IMR-90 (cell line): Measurements from ENCODE around the gene CEP162. TPM values are rescaled to one million over a fixed set of nuclear protein-coding genes. Genes with fewer than 3 reads are reported as not detected.

ENCODE experiments used
- ATAC-seq: fragments of 200-7000 bp; cut with Tn5 transposase; 2 replicates; pipeline ENCODE4 v1.9.1; 2020; ENCODE audit warnings: low read depth, mild to moderate bottlenecking, moderate library complexity
- BruUV-seq: library from RNA; stranded (reverse); fragments of 400-500 nt; replicated peaks from 2 replicates; lab custom pipeline; 2021; lab: Mats Ljungman, UMichigan
- CTCF ChIA-PET: fragments of 300-600 bp; formaldehyde crosslinking; extraction: SDS; loops from one replicate; lab custom pipeline; 2021; ENCODE audit warnings: antibody characterized with exemption; lab: Yijun Ruan, JAX
- POLR2A ChIA-PET: fragments of 300-600 bp; sonication (Branson Sonifier 250); formaldehyde crosslinking; loops from one replicate; lab custom pipeline; 2022; ENCODE audit warnings: antibody characterized with exemption; ENCODE audit not compliant: unreplicated experiment; lab: Charles Lee
- DNase-seq: peaks from one replicate; pipeline ENCODE4 v3.0.0; 2013
- H2AFZ ChIP-seq: replicated peaks from 2 replicates; pipeline ENCODE3; 2013; ENCODE audit warnings: low read length, mild to moderate bottlenecking; ENCODE audit not compliant: poor library complexity
- H2AK5ac ChIP-seq: 2 replicates; pipeline ENCODE4 v1.6.1; 2013; ENCODE audit warnings: low read depth, low read length, inconsistent platforms
- H2AK9ac ChIP-seq: replicated peaks from 2 replicates; pipeline ENCODE3; 2013; ENCODE audit warnings: mild to moderate bottlenecking, low read depth, low read length, moderate library complexity; ENCODE audit not compliant: poor library complexity
- H2BK120ac ChIP-seq: 2 replicates; pipeline ENCODE4 v1.6.1; 2013; ENCODE audit warnings: low read depth, low read length, inconsistent platforms
- H2BK15ac ChIP-seq: 3 replicates; pipeline ENCODE4 v1.6.1; 2013; ENCODE audit warnings: low read depth, low read length, inconsistent platforms
- H2BK20ac ChIP-seq: 2 replicates; pipeline ENCODE4 v1.6.1; 2013; ENCODE audit warnings: low read depth, mild to moderate bottlenecking, inconsistent platforms, low read length, moderate library complexity
- H2BK5ac ChIP-seq: 2 replicates; pipeline ENCODE4 v1.6.1; 2013; ENCODE audit warnings: mild to moderate bottlenecking, low read depth, low read length, inconsistent platforms; ENCODE audit not compliant: poor library complexity, severe bottlenecking
- H3K14ac ChIP-seq: replicated peaks from 2 replicates; pipeline ENCODE4 v1.6.1; 2013; ENCODE audit warnings: low read depth, low read length, inconsistent platforms
- H3K18ac ChIP-seq: 2 replicates; pipeline ENCODE4 v1.6.1; 2013; ENCODE audit warnings: low read depth, low read length, control low read depth
- H3K23ac ChIP-seq: 2 replicates; pipeline ENCODE4 v1.6.1; 2013; ENCODE audit warnings: low read depth, low read length, inconsistent platforms
- H3K27ac ChIP-seq: 2 replicates; pipeline ENCODE4 v1.5.1; 2013; ENCODE audit warnings: mild to moderate bottlenecking, control low read depth, low read length; ENCODE audit not compliant: insufficient read depth
- H3K27me3 ChIP-seq: 2 replicates; pipeline ENCODE4 v1.6.1; 2013; ENCODE audit warnings: low read length; ENCODE audit not compliant: control insufficient read depth, insufficient read depth
- H3K36me3 ChIP-seq: 2 replicates; pipeline ENCODE4 v1.6.1; 2013; ENCODE audit warnings: low read length, mixed read lengths; ENCODE audit not compliant: control insufficient read depth, insufficient read depth
- H3K4ac ChIP-seq: 2 replicates; pipeline ENCODE4 v1.6.1; 2013; ENCODE audit warnings: low read depth, low read length, inconsistent platforms
- H3K4me1 ChIP-seq: 2 replicates; pipeline ENCODE4 v1.6.1; 2013; ENCODE audit warnings: low read length, mixed read lengths; ENCODE audit not compliant: control insufficient read depth, insufficient read depth
- H3K4me2 ChIP-seq: 2 replicates; pipeline ENCODE4 v1.6.1; 2013; ENCODE audit warnings: low read depth, mild to moderate bottlenecking, control low read depth, low read length, moderate library complexity
- H3K4me3 ChIP-seq: 2 replicates; pipeline ENCODE4 v1.5.1; 2013; ENCODE audit warnings: low read depth, mild to moderate bottlenecking, control low read depth, low read length, moderate library complexity; ENCODE audit not compliant: insufficient read depth
- H3K56ac ChIP-seq: 2 replicates; pipeline ENCODE4 v1.6.1; 2013; ENCODE audit warnings: low read length, inconsistent platforms; ENCODE audit not compliant: insufficient read depth; ENCODE audit errors: extremely low read depth
- H3K79me1 ChIP-seq, 2 experiments: 2 replicates each; pipeline ENCODE4 v1.6.1; 2013; ENCODE audit warnings: low read length in 2 of 2, inconsistent platforms in 1 of 2, low read depth in 1 of 2
- H3K9ac ChIP-seq: 2 replicates; pipeline ENCODE4 v1.6.1; 2013; ENCODE audit warnings: low read depth, low read length, control low read depth
- H3K9me1 ChIP-seq: 2 replicates; pipeline ENCODE4 v1.6.1; 2013; ENCODE audit warnings: low read length, inconsistent platforms; ENCODE audit not compliant: insufficient read depth
- H3K9me3 ChIP-seq: 2 replicates; pipeline ENCODE4 v1.6.1; 2013; ENCODE audit warnings: low read length; ENCODE audit not compliant: control insufficient read depth, insufficient read depth
- H4K20me1 ChIP-seq: 2 replicates; pipeline ENCODE4 v1.6.1; 2013; ENCODE audit warnings: low read length, inconsistent platforms; ENCODE audit not compliant: insufficient read depth
- H4K5ac ChIP-seq: 2 replicates; pipeline ENCODE4 v1.6.1; 2013; ENCODE audit warnings: mild to moderate bottlenecking, low read depth, low read length, control low read depth
- H4K8ac ChIP-seq, 2 experiments: 2 replicates each; pipeline ENCODE4 v1.6.1; 2013; ENCODE audit warnings: low read depth in 2 of 2, low read length in 2 of 2, control low read depth in 1 of 2, inconsistent platforms in 1 of 2
- H4K91ac ChIP-seq: 2 replicates; pipeline ENCODE4 v1.6.1; 2013; ENCODE audit warnings: low read depth, low read length, inconsistent platforms; ENCODE audit not compliant: insufficient read depth
- BHLHE40 ChIP-seq: fragments of 150-350 bp; IDR thresholded peaks from 2 replicates; pipeline ENCODE4 v1.6.1; 2016; ENCODE audit warnings: mild to moderate bottlenecking, low read depth, low read length
- CEBPB ChIP-seq: IDR thresholded peaks from 2 replicates; pipeline ENCODE4 v1.6.1; 2012; ENCODE audit warnings: low read depth, low read length, improper control_type of control experiment
- CHD1 ChIP-seq: IDR thresholded peaks from 2 replicates; pipeline ENCODE4 v1.6.1; 2012; ENCODE audit warnings: low read depth, low read length, improper control_type of control experiment
- ELK1 ChIP-seq: fragments of 150-350 bp; IDR thresholded peaks from 2 replicates; pipeline ENCODE4 v1.6.1; 2016; ENCODE audit warnings: low read depth, mild to moderate bottlenecking, low read length, moderate library complexity, borderline replicate concordance
- FOS ChIP-seq: fragments of 150-350 bp; IDR thresholded peaks from 2 replicates; pipeline ENCODE4 v1.6.1; 2016; ENCODE audit warnings: low read depth, low read length
- MAFK ChIP-seq: IDR thresholded peaks from 2 replicates; pipeline ENCODE4 v1.6.1; 2012; ENCODE audit warnings: low read depth, low read length, improper control_type of control experiment
- MAZ ChIP-seq: IDR thresholded peaks from 2 replicates; pipeline ENCODE4 v1.6.1; 2012; ENCODE audit warnings: low read depth, mild to moderate bottlenecking, low read length, improper control_type of control experiment, moderate library complexity, borderline replicate concordance
- MXI1 ChIP-seq: IDR thresholded peaks from 2 replicates; pipeline ENCODE4 v1.6.1; 2012; ENCODE audit warnings: low read depth, mild to moderate bottlenecking, low read length, moderate library complexity, borderline replicate concordance
- NFE2L2 ChIP-seq: fragments of 150-350 bp; IDR thresholded peaks from 2 replicates; pipeline ENCODE4 v1.6.1; 2016; ENCODE audit warnings: low read depth, mild to moderate bottlenecking, low read length
- RCOR1 ChIP-seq: IDR thresholded peaks from 2 replicates; pipeline ENCODE4 v1.6.1; 2012; ENCODE audit warnings: mild to moderate bottlenecking, low read length, improper control_type of control experiment; ENCODE audit not compliant: insufficient replicate concordance
- SMC3 ChIP-seq: fragments of 150-350 bp; IDR thresholded peaks from 2 replicates; pipeline ENCODE4 v1.6.1; 2016; ENCODE audit warnings: low read depth, mild to moderate bottlenecking, antibody characterized with exemption, low read length, moderate library complexity
- USF2 ChIP-seq: fragments of 150-350 bp; IDR thresholded peaks from 2 replicates; pipeline ENCODE4 v1.6.1; 2017; ENCODE audit warnings: mild to moderate bottlenecking, antibody characterized with exemption, low read length, low read depth
- WGBS, 2 experiments: methylation state at CpG; one replicate each; pipeline versions ENCODE4 v1.1.5 to v1.1.7; 2013; ENCODE audit warnings: missing lambda C conversion rate in 2 of 2; ENCODE audit not compliant: insufficient read length in 1 of 2; ENCODE audit errors: extremely low coverage in 2 of 2; 5-methylcytosine and 5-hydroxymethylcytosine counted together
- dilution Hi-C: fragments of 300-500 bp; cut with HindIII; formaldehyde crosslinking; loops from one replicate; pipeline ENCODE4 v1.14.3; 2018; ENCODE audit warnings: low sequenced_read_pairs; ENCODE audit not compliant: unreplicated experiment
- in situ Hi-C: fragments of 300-500 bp; cut with MboI; formaldehyde crosslinking; loops from 3 replicates; pipeline ENCODE4 v1.14.3; 2019; ENCODE audit warnings: low sequenced_read_pairs, inconsistent platforms, mixed read lengths
- intact Hi-C: fragments of 100-400 bp; cut with micrococcal nuclease; formaldehyde crosslinking; loops from 2 replicates; pipeline ENCODE4 v1.10.0; 2022
- polyA plus RNA-seq, 3 experiments: library from polyadenylated mRNA; depleted of rRNA; stranded (reverse); fragments of >200 nt; gene quantifications; 2 replicates each; pipeline ENCODE4 v1.2.3, GENCODE V29; 2012; ENCODE audit warnings: low replicate concordance in 1 of 3
- total RNA-seq: library from RNA; depleted of rRNA; stranded (reverse); fragments of >200 nt; gene quantifications from 2 replicates; pipeline ENCODE4 v1.2.3, GENCODE V29; 2012

CEP162 gene
- total and polyA plus RNA-seq, 2 of the 4 experiments (the other 2 are of a cell fraction): 1.2 to 1.6 TPM

GRCh38 chr6:84272298-84272697 is 44.9 kb upstream of the CEP162 start:
- Histone ChIP-seq H3K9me3 (no peaks in the 10 kb centered on the region), H2AK9ac (no peak overlapping the region), H3K79me1 (no peaks in the 10 kb centered on the region), H3K14ac (no peak overlapping the region), H3K4ac (no peak overlapping the region), H3K4me3 (no peak overlapping the region), H3K9me1 (no peaks in the 10 kb centered on the region), H3K56ac (no peak overlapping the region), H2BK15ac (no peak overlapping the region), H2BK20ac (no peak overlapping the region), H3K23ac (no peak overlapping the region), H3K9ac (no peak overlapping the region), H2AK5ac (no peak overlapping the region), H3K4me1 (no peaks in the 10 kb centered on the region), H3K27ac (no peak overlapping the region), H4K20me1 (no peaks in the 10 kb centered on the region), H4K91ac (no peak overlapping the region), H2BK5ac (no peak overlapping the region), H3K18ac (no peak overlapping the region), H2AFZ (no peak overlapping the region), H3K4me2 (no peak overlapping the region), H3K36me3 (no peaks in the 10 kb centered on the region), H3K27me3 (no peaks in the 10 kb centered on the region), H4K8ac (no peak overlapping the region), H4K5ac (no peak overlapping the region), H2BK120ac (no peak overlapping the region)
- dilution Hi-C loops (no loop called here), intact Hi-C loops (no loop called here), in situ Hi-C loops (no loop called here)
- ChIA-PET POLR2A (no interaction called here), CTCF (no interaction called here)
- ATAC-seq (no peak), DNase-seq (no peak)
- WGBS, 2 experiments: 40% methylated on average over 1 of the region's 1 CpG; no CpG with 5 or more reads in 1 of the 2 experiments
- no TSS peak for BruUV-seq
- TF ChIP-seq MAFK (no peak), CHD1 (no peak), FOS (no peak), SMC3 (no peak), ELK1 (no peak), BHLHE40 (no peak), RCOR1 (no peak), MXI1 (no peak), CEBPB (no peak), NFE2L2 (no peak), MAZ (no peak), USF2 (no peak)
